Activated CD4-positive, alpha-beta T cell treated with anti-CD3 and anti-CD28 coated beads, Interleukin-2, amount 50 U/mL, for 4 hours (primary cell): ENCODE data around the gene ADNP2.

Source experiments
- DNase-seq, 2 experiments: peaks; one replicate each; pipeline ENCODE4 v3.0.0-alpha.2; 2020

Gene ADNP2

GRCh38 chr18:80108121-80108536, 933 bp upstream of the ADNP2 start:
- no peak for DNase-seq

GRCh38 chr18:80109676-80110078, 615 bp downstream of the ADNP2 start:
- peak in 1 of 2 experiments; percentile 10 for DNase-seq

GRCh38 chr18:80112624-80113248, 3.7 kb downstream of the ADNP2 start:
- no peak for DNase-seq

- no peak for DNase-seq
Measured at GRCh38 chr18:80115035-80115434, 6.0 kb downstream of the ADNP2 start.

GRCh38 chr18:80119111-80119510, 10.0 kb downstream of the ADNP2 start:
- no peak for DNase-seq

GRCh38 chr18:80120932-80121331, 11.9 kb downstream of the ADNP2 start:
- DNase-seq, result no peak

- DNase-seq, result no peak
Measured at GRCh38 chr18:80124131-80124530, 15.1 kb downstream of the ADNP2 start.

- DNase-seq, result no peak
Measured at GRCh38 chr18:80126797-80127196, 17.7 kb downstream of the ADNP2 start.

- DNase-seq, result no peak
Measured at GRCh38 chr18:80127635-80128034, 18.6 kb downstream of the ADNP2 start.

- DNase-seq, result no peak
Measured at GRCh38 chr18:80129672-80130367, 20.8 kb downstream of the ADNP2 start.

- no peak for DNase-seq
Measured at GRCh38 chr18:80130555-80130954, 21.5 kb downstream of the ADNP2 start.

GRCh38 chr18:80132180-80132812, 23.2 kb downstream of the ADNP2 start:
- no peak for DNase-seq

GRCh38 chr18:80133124-80133523, 24.1 kb downstream of the ADNP2 start:
- DNase-seq, result no peak

GRCh38 chr18:80135136-80135535, 26.1 kb downstream of the ADNP2 start:
- DNase-seq, result no peak

- no peak for DNase-seq
Measured at GRCh38 chr18:80136679-80137078, 27.6 kb downstream of the ADNP2 start.

GRCh38 chr18:80137137-80137536, 28.1 kb downstream of the ADNP2 start:
- no peak for DNase-seq

GRCh38 chr18:80137976-80138375, 28.9 kb downstream of the ADNP2 start:
- no peak for DNase-seq

- no peak for DNase-seq
Measured at GRCh38 chr18:80140455-80140985, 31.5 kb downstream of the ADNP2 start.

- DNase-seq, result no peak
Measured at GRCh38 chr18:80143881-80144280, 34.8 kb downstream of the ADNP2 start.

- no peak for DNase-seq
Measured at GRCh38 chr18:80145196-80145804, 36.2 kb downstream of the ADNP2 start.

- DNase-seq, result no peak
Measured at GRCh38 chr18:80147037-80147417, 38.0 kb downstream of the ADNP2 start.

- peak; percentile 65 to 67 for DNase-seq
Measured at GRCh38 chr18:80147418-80148325, 38.6 kb downstream of the ADNP2 start.
